ENCODE data around the gene RDH13.
A peak's percentile ranks its signal among the peaks of the same experiment; 100 is the strongest.
"Not testable (repeated sequence)": the region's sequence is repeated elsewhere in the genome, so short reads cannot be mapped to it uniquely, and the experiment has no call there.

RDH13 gene

GRCh38 chr19:55066107-55066709 lies 3.3 kb upstream of the RDH13 start (continued):
- TF ChIP-seq ZSCAN5A (tag by site-specific recombination; IDR thresholded peaks at IDR 0.05) (no peak), HOXA7 (CRISPR knock-in tag; IDR thresholded peaks at IDR 0.05; ENCODE audit: borderline replicate concordance) (no peak), ZNF324 (tag by site-specific recombination; IDR thresholded peaks at IDR 0.05) (no peak), PATZ1 (tag by site-specific recombination; IDR thresholded peaks at IDR 0.05) (no peak), ZSCAN23 (tag by site-specific recombination; IDR thresholded peaks at IDR 0.05) (no peak), ZNF133 (tag by site-specific recombination; IDR thresholded peaks at IDR 0.05) (no peak), ZNF366 (tag by site-specific recombination; conservative IDR thresholded peaks at IDR 0.05) (peak; percentile 85; the same call in 1 of the 2 replicates), ZNF580 (tag by site-specific recombination; IDR thresholded peaks at IDR 0.05) (no peak), ZNF645 (tag by site-specific recombination; IDR thresholded peaks at IDR 0.05) (no peak), ZNF23 (tag by site-specific recombination; IDR thresholded peaks at IDR 0.05; ENCODE audit: borderline replicate concordance) (no peak), ZNF426 (tag by site-specific recombination; IDR thresholded peaks at IDR 0.05) (no peak), ZNF600 (tag by site-specific recombination; IDR thresholded peaks at IDR 0.05) (no peak), KLF8 (tag by site-specific recombination; IDR thresholded peaks at IDR 0.05) (no peak), ZSCAN30 (tag by site-specific recombination; IDR thresholded peaks at IDR 0.05) (no peak), TCF7L2 (IDR thresholded peaks at IDR 0.05; ENCODE audit: borderline replicate concordance, low read depth, low read length) (no peak), ZNF202 (tag by site-specific recombination; IDR thresholded peaks at IDR 0.05; ENCODE audit: borderline replicate concordance) (no peak), SALL2 (tag by site-specific recombination; IDR thresholded peaks at IDR 0.05; ENCODE audit: borderline replicate concordance) (no peak), KLF17 (tag by site-specific recombination; IDR thresholded peaks at IDR 0.05) (no peak)

- H3K36me3 ChIP-seq (ENCODE audit: control insufficient read depth in 2 of 2, insufficient read depth in 1 of 2, low read length in 2 of 2); H3K9me3 ChIP-seq (ENCODE audit: control insufficient read depth, insufficient read depth, low read depth, low read length); H3K4me3 ChIP-seq (ENCODE audit: low read depth, low read length); H3K4me1 ChIP-seq (ENCODE audit: control insufficient read depth, insufficient read depth, low read length); H3K27ac ChIP-seq (ENCODE audit: extremely low read depth, low read depth, low read length); POLR2A ChIA-PET: not testable (repeated sequence)
- CTCF ChIA-PET: interaction anchor here (0.6 to 2.1 kb wide), 3 partner anchors 11 to 23 kb away, joined by 3 to 9 read pairs (median 3); no protein-coding TSS in a partner anchor
These were observed 2.6 kb upstream of the RDH13 start for GRCh38 chr19:55065516-55065915.
